CD4-positive, alpha-beta memory T cell (primary cell): ENCODE measurements around the gene NR3C1. TPM values are rescaled to one million over a fixed set of nuclear protein-coding genes. Genes with fewer than 3 reads are reported as not detected.
A peak's percentile ranks its signal among the peaks of the same experiment; 100 is the strongest.
"Not testable (repeated sequence)": the region's sequence is repeated elsewhere in the genome, so short reads cannot be mapped to it uniquely, and the experiment has no call there.

Source experiments
- CTCF ChIA-PET: fragments of 350-600 bp; sonication (Branson Sonifier 250); formaldehyde crosslinking; loops from one replicate; lab custom pipeline; 2021; ENCODE audit warnings: inconsistent platforms; ENCODE audit not compliant: partially characterized antibody; lab: Charles Lee
- POLR2A ChIA-PET: fragments of 350-600 bp; sonication (Branson Sonifier 250); formaldehyde crosslinking; loops from one replicate; lab custom pipeline; 2021; ENCODE audit not compliant: partially characterized antibody; lab: Charles Lee
- DNase-seq, 5 donors: peaks; one replicate each; pipeline versions ENCODE4 v3.0.0 to v3.0.0-alpha.2; 2020 to 2022; ENCODE audit warnings: mixed read lengths in 1 of 5
- H3K27ac ChIP-seq: one replicate; pipeline ENCODE4 v1.7.0; 2013; ENCODE audit warnings: low read depth, low read length
- H3K27me3 ChIP-seq: 2 replicates; pipeline ENCODE4 v1.7.0; 2013; ENCODE audit warnings: mild to moderate bottlenecking, low read length, moderate library complexity; ENCODE audit not compliant: insufficient read depth
- H3K36me3 ChIP-seq: 2 replicates; pipeline ENCODE4 v1.7.0; 2013; ENCODE audit warnings: mild to moderate bottlenecking, low read length, moderate library complexity; ENCODE audit not compliant: insufficient read depth
- H3K4me1 ChIP-seq: 2 replicates; pipeline ENCODE4 v1.7.0; 2013; ENCODE audit warnings: mild to moderate bottlenecking, low read length, moderate library complexity; ENCODE audit not compliant: insufficient read depth
- H3K4me3 ChIP-seq, 2 donors: one replicate each; pipeline ENCODE4 v1.7.0; 2013; ENCODE audit warnings: low read length in 2 of 2, mild to moderate bottlenecking in 1 of 2
- H3K9me3 ChIP-seq, 2 donors: one replicate each; pipeline ENCODE4 v1.7.0; 2013; ENCODE audit warnings: low read length in 2 of 2, control low read depth in 1 of 2; ENCODE audit not compliant: control insufficient read depth in 1 of 2
- H3K27ac Mint-ChIP-seq, 7 donors: one replicate each; pipeline ENCODE4 v1.8.0; 2020 to 2021; ENCODE audit warnings: mixed read lengths in 7 of 7, mild to moderate bottlenecking in 6 of 7, inconsistent platforms in 3 of 7, moderate library complexity in 3 of 7
- H3K27me3 Mint-ChIP-seq, 2 donors: one replicate each; pipeline ENCODE4 v1.8.0; 2020 to 2021; ENCODE audit warnings: mixed read lengths in 2 of 2
- H3K36me3 Mint-ChIP-seq, 2 donors: one replicate each; pipeline ENCODE4 v1.8.0; 2020 to 2021; ENCODE audit warnings: mixed read lengths in 2 of 2, inconsistent platforms in 1 of 2, mild to moderate bottlenecking in 1 of 2
- H3K4me1 Mint-ChIP-seq, 4 donors: one replicate each; pipeline ENCODE4 v1.8.0; 2020 to 2021; ENCODE audit warnings: mixed read lengths in 4 of 4, mild to moderate bottlenecking in 1 of 4
- H3K4me3 Mint-ChIP-seq, 8 donors: one replicate each; pipeline ENCODE4 v1.8.0; 2020 to 2021; ENCODE audit warnings: mixed read lengths in 8 of 8, mild to moderate bottlenecking in 7 of 8, moderate library complexity in 6 of 8, inconsistent platforms in 3 of 8
- H3K9me3 Mint-ChIP-seq, 8 donors: one replicate each; pipeline ENCODE4 v1.8.0; 2020 to 2021; ENCODE audit warnings: mixed read lengths in 8 of 8, mild to moderate bottlenecking in 5 of 8, inconsistent platforms in 3 of 8, moderate library complexity in 1 of 8
- intact Hi-C: fragments of 100-400 bp; cut with micrococcal nuclease; formaldehyde crosslinking; loops from one replicate; pipeline ENCODE4 v1.15.1; 2023
- polyA plus RNA-seq, 2 donors: library from polyadenylated mRNA; unstranded; fragments of 300-500 nt; fragmentation: Illumina TruSeq; gene quantifications; one replicate each; pipeline ENCODE4 v1.2.3, GENCODE V29; 2021
- total RNA-seq, 2 experiments: library from RNA; stranded (reverse); gene quantifications; one replicate each; pipeline ENCODE4 v1.2.3, GENCODE V29; 2021

The NR3C1 gene
- total and polyA plus RNA-seq, 4 experiments from 2014 or later: 92.0 to 164 (median 143) TPM

DNA sequence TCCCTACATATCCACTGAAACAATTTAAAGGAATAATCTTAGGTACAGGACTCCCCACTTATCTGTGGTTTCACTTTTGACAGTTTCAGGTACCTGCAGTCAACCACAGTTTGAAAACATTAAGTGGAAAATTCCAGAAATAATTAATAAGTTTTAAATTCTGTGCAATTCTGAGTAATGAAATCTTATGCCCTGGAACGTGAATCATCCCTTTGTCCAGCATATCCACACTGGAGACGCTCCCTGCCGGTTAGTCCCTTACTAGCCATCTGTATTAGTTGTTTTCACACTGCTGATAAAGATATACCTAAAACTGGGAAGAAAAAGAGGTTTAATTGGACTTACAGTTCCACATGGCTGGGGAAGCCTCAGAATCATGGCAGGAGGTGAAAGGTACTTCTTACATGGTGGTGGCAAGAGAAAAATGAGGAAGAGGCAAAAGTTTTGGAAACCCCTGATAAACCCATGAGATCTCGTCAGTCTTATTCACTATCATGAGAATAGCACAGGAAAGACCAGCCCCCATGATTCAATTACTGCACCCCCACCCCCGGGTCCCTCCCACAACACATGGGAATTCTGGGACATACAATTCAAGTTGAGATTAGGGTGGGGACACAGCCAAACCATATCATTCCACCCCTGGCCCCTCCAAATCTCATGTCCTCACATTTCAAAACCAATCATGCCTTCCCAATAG, 80.4 kb downstream of the NR3C1 start:
- H3K4me3 ChIP-seq, H3K9me3 ChIP-seq, intact Hi-C loops, H3K27ac ChIP-seq, H3K9me3 Mint-ChIP-seq, DNase-seq, H3K27me3 Mint-ChIP-seq, H3K36me3 ChIP-seq, CTCF ChIA-PET, H3K27me3 ChIP-seq, POLR2A ChIA-PET: not testable (repeated sequence)
- Mint-ChIP-seq H3K4me1 (peaks cover 50 to 79% (median 67%) of the 10 kb centered on the region in 4 donors), H3K4me3 (peak overlapping the region in 4 of 8 donors; percentile 4 to 34 (median 21)), H3K27ac (peak overlapping the region in 4 of 7 donors; percentile 0 to 55 (median 40)), H3K36me3 (peaks cover 10 to 24% of the 10 kb centered on the region in 2 donors)
- peaks cover 55% of the 10 kb centered on the region for H3K4me1 ChIP-seq

DNA sequence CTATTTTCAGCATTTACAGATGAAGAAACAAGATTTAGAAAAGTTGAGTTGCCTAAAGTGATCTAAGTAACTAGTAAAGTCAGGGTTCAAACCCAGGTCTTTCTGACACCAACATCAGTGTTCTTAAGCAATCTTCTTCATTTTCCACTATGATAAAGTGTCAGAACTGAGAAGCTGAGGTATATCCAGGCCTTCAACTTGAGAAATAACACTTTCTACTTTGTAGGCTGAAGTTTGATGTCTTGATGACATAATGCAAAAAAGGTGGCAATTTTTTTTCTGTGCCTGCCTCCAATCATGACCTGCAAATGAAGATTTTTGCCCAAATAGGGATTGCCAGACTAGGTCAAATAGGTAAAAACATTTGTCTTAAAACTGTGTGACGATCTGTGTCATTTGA, 81.3 kb downstream of the NR3C1 start:
- Mint-ChIP-seq H3K9me3 (peaks cover 0 to 3% (median 0%) of the 10 kb centered on the region in 8 donors), H3K27ac (peak overlapping the region in 1 of 7 donors; percentile 53), H3K36me3 (peaks cover 10 to 17% of the 10 kb centered on the region in 2 donors), H3K4me3 (no peak overlapping the region), H3K27me3 (no peaks in the 10 kb centered on the region), H3K4me1 (peaks cover 48 to 76% (median 66%) of the 10 kb centered on the region in 4 donors)
- Histone ChIP-seq H3K27ac (no peak overlapping the region), H3K9me3 (no peaks in the 10 kb centered on the region), H3K36me3 (no peaks in the 10 kb centered on the region), H3K4me1 (peaks cover 46% of the 10 kb centered on the region), H3K4me3 (no peak overlapping the region), H3K27me3 (no peaks in the 10 kb centered on the region)
- ChIA-PET CTCF (no interaction called here), POLR2A (no interaction called here)
- no peak for DNase-seq
- intact Hi-C loops: no loop called here

DNA sequence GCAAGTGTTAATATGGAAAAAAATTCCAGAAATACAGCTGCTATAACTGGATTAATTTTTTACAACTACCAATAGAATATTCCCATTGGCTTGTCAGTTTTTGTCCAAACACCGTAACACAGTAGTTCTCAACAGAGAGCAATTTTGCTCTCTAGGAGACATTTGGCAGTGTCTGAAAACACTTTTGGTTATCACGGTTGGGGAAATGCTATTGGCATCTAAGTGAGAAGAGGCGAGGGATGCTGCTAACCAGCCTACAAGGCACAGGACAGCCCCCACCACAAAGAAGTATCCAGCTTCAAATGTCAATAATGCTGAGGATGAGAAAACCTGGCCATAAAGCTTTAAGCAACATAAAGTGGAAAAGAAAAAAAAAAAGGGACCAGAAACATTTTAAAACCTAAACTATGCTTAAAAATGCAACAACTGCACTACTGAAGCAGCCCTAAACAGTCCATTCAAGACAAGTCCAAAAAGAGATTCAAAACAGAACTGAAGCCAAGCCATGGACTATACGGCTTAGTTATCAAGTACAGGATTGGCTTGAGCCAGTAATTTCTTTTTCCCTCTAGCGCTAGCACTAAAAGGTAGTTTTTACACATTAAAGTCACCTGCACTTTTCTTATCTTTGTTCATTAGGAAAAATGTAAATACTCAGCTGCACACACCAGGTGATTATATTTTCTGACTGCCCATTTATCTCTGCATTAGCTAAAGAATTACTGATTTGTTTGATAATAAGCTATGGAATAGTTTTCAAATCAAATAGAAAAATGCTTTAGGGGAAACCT, 83.9 kb downstream of the NR3C1 start:
- H3K27me3 Mint-ChIP-seq: no peaks in the 10 kb centered on the region
- no peak for DNase-seq
- Histone ChIP-seq H3K36me3 (no peaks in the 10 kb centered on the region), H3K27me3 (no peaks in the 10 kb centered on the region), H3K4me1 (peaks cover 41% of the 10 kb centered on the region), H3K27ac (no peak overlapping the region), H3K4me3 (no peak overlapping the region), H3K9me3 (no peaks in the 10 kb centered on the region)
- no peak overlapping the region for H3K4me3 Mint-ChIP-seq
- peaks cover 0 to under 1% (median 0%) of the 10 kb centered on the region in 8 donors for H3K9me3 Mint-ChIP-seq
- intact Hi-C loops: no loop called here
- ChIA-PET POLR2A (no interaction called here), CTCF (no interaction called here)
- peak overlapping the region in 1 of 7 donors; percentile 51 for H3K27ac Mint-ChIP-seq
- peaks cover 9 to 14% of the 10 kb centered on the region in 2 donors for H3K36me3 Mint-ChIP-seq
- H3K4me1 Mint-ChIP-seq: peaks cover 45 to 74% (median 63%) of the 10 kb centered on the region in 4 donors

DNA sequence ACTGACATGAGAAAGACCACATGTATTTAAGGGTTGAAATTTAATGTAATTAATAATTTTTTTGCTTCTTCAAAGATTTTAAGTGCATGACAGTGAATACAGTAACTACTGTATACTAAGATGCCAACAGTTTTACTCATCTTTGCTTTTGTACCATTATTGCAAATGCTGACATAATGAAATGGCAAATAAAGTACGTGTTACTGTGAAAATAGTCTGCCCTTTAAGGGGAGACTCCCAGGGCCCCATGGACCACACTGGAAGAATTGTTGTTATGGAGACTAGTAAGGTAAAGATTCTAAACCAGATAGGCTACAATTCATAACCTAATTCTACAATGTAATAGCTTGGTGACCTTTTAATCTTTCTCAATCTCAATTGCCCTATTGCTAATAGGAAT, 84.7 kb downstream of the NR3C1 start:
- peaks cover 2% of the 10 kb centered on the region for H3K36me3 ChIP-seq
- peaks cover 41% of the 10 kb centered on the region for H3K4me1 ChIP-seq
- H3K4me1 Mint-ChIP-seq: peaks cover 39 to 69% (median 59%) of the 10 kb centered on the region in 4 donors
- H3K4me3 ChIP-seq: no peak overlapping the region
- H3K27ac ChIP-seq: no peak overlapping the region
- H3K9me3 ChIP-seq: no peaks in the 10 kb centered on the region
- peaks cover 7 to 11% of the 10 kb centered on the region in 2 donors for H3K36me3 Mint-ChIP-seq
- ChIA-PET POLR2A (no interaction called here), CTCF (no interaction called here)
- DNase-seq: no peak
- H3K27me3 Mint-ChIP-seq: no peaks in the 10 kb centered on the region
- no peaks in the 10 kb centered on the region for H3K9me3 Mint-ChIP-seq
- no peak overlapping the region for H3K27ac Mint-ChIP-seq
- no peak overlapping the region for H3K4me3 Mint-ChIP-seq
- intact Hi-C loops: no loop called here
- H3K27me3 ChIP-seq: no peaks in the 10 kb centered on the region

DNA sequence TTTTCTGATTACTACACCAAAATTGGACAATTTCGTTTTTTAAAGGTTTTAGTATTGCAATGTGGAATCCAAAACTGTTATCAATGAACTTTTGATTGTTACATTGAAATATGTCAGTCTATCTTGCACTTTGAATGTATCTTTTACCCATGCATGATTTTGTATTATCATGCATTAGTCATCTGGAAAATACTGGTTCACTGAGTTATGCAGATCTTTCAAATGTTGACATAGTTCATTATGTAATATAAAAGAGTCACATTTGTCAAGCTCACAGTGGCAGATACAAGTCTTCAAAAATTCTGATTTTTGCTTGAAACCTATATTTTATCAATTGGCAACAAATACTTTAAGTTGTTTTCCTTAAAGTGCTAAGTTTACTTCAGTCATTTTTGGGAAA, 85.2 kb downstream of the NR3C1 start:
- Histone ChIP-seq H3K4me3 (no peak overlapping the region), H3K27ac (no peak overlapping the region), H3K36me3 (peaks cover 8% of the 10 kb centered on the region), H3K27me3 (no peaks in the 10 kb centered on the region), H3K4me1 (peaks cover 39% of the 10 kb centered on the region), H3K9me3 (no peaks in the 10 kb centered on the region)
- no peak for DNase-seq
- peaks cover 34 to 66% (median 56%) of the 10 kb centered on the region in 4 donors for H3K4me1 Mint-ChIP-seq
- POLR2A ChIA-PET: no interaction called here
- CTCF ChIA-PET: no interaction called here
- no peaks in the 10 kb centered on the region for H3K27me3 Mint-ChIP-seq
- peaks cover 10 to 17% of the 10 kb centered on the region in 2 donors for H3K36me3 Mint-ChIP-seq
- intact Hi-C loops: no loop called here
- H3K4me3 Mint-ChIP-seq: no peak overlapping the region
- peak overlapping the region in 2 of 7 donors; percentile 10 to 36 for H3K27ac Mint-ChIP-seq
- H3K9me3 Mint-ChIP-seq: no peaks in the 10 kb centered on the region

DNA sequence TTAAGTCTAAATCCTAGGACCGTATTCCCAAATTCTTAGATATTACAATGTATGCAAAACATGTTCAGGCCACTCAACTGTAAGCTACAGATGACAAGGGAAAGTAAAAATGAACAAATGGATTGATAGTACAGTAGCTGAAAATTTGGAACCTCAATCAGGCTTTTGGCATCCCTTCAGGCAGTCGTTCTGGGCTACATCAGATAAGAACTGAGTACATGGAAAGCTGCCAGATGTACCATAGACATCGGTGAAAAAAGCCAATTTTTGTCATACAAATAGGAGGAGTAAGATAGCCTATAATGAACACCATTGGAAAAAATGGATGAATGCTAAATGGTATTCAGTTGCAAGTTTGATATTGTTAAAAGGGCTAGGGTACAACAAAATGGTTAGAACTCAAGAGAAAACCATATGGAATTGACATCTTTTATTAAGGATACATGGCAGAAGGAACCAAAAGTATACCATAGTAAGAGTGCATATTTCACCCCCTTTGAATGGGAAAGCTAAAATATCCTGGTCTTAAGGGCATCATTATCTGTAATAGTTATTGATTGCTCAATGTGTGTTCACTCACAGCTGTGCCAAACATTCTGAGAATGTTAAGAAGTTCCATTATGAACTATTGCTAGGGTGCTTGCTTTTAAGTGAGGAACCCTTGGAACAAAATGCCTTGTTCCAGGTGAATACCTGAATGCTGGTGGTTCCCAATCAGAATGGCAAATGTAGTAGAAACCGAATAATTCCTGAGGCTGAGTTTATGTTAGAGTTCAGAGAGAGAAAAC, 86.4 kb downstream of the NR3C1 start:
- no peaks in the 10 kb centered on the region for H3K9me3 Mint-ChIP-seq
- H3K27ac Mint-ChIP-seq: peak overlapping the region in 3 of 7 donors; percentile 2 to 58 (median 48)
- DNase-seq: no peak
- no peaks in the 10 kb centered on the region for H3K9me3 ChIP-seq
- CTCF ChIA-PET: no interaction called here
- H3K36me3 ChIP-seq: peaks cover 16% of the 10 kb centered on the region
- H3K4me1 Mint-ChIP-seq: peaks cover 27 to 60% (median 49%) of the 10 kb centered on the region in 4 donors
- peaks cover 30% of the 10 kb centered on the region for H3K4me1 ChIP-seq
- no peak overlapping the region for H3K4me3 Mint-ChIP-seq
- intact Hi-C loops: no loop called here
- H3K27ac ChIP-seq: no peak overlapping the region
- POLR2A ChIA-PET: no interaction called here
- no peaks in the 10 kb centered on the region for H3K27me3 ChIP-seq
- no peak overlapping the region for H3K4me3 ChIP-seq
- H3K36me3 Mint-ChIP-seq: peaks cover 20 to 22% of the 10 kb centered on the region in 2 donors
- H3K27me3 Mint-ChIP-seq: no peaks in the 10 kb centered on the region

DNA sequence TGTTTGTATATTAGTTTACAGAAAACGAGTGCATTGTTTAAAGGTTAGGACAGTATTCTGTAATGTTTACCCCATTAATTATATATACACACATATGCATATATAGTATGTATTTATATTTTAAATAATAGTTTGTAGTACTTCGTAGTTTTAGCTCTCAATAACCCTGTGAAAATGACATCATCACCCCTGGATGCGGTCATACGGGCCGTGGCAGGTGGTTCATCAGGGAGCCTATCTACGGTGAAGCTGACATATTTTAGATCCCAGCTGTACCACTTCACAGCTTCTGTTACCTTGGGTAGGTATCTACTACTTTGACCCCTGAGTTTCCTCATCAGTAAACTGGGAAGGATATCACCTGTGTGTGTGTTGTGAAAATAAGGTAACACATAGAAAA, 87.1 kb downstream of the NR3C1 start:
- Histone ChIP-seq H3K36me3 (peaks cover 23% of the 10 kb centered on the region), H3K27me3 (no peaks in the 10 kb centered on the region), H3K9me3 (no peaks in the 10 kb centered on the region), H3K4me1 (peaks cover 26% of the 10 kb centered on the region), H3K4me3 (no peak overlapping the region), H3K27ac (no peak overlapping the region)
- no peak for DNase-seq
- POLR2A ChIA-PET: no interaction called here
- CTCF ChIA-PET: no interaction called here
- Mint-ChIP-seq H3K9me3 (no peaks in the 10 kb centered on the region), H3K27me3 (no peaks in the 10 kb centered on the region), H3K27ac (peak overlapping the region in 1 of 7 donors; percentile 60), H3K36me3 (peaks cover 25 to 27% of the 10 kb centered on the region in 2 donors), H3K4me3 (no peak overlapping the region), H3K4me1 (peaks cover 25 to 54% (median 46%) of the 10 kb centered on the region in 4 donors)
- intact Hi-C loops: no loop called here
